Esophagus mucosa (tissue), 1 donor: ENCODE results near the gene NLGN3. TPM values are rescaled to one million over a fixed set of nuclear protein-coding genes. Genes with fewer than 3 reads are reported as not detected.

Experiments used
- ATAC-seq: fragments of 200-7000 bp; cut with Tn5 transposase; one replicate; pipeline ENCODE4 v1.9.1; 2020
- total RNA-seq: library from RNA; stranded (reverse); gene quantifications from one replicate; pipeline ENCODE4 v1.2.4, GENCODE V29; 2023
- donor health status: DM: yes; HTN: yes; CAD: no.

NLGN3 gene
- total RNA-seq, result 0.08 TPM

DNA sequence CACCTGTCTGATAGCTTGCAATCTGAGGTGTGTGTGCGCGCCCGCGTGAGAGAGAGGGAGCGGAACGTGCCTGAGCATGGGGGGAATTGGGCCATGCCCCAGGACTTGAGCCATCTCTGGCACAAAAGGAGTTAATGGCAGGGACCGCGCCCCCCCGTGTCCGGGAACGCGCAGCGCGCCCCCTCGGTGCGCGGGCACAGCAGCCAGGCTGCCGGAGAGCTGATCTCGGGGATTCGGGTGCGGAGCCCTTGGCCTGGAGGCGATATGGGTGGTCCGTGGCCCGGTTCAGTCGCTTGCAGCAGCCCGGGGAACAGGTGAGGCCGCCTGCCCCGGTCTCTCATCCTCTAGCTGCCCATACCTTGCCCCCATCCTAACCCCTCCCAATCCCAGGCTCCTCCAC lies at the start of gene NLGN3:
NLGN3 (plus strand) TSS at position 191 of the 400 bp plus-strand sequence. CDS start 2,909 bp downstream, outside the sequence.
- peak; percentile 10 for ATAC-seq

DNA sequence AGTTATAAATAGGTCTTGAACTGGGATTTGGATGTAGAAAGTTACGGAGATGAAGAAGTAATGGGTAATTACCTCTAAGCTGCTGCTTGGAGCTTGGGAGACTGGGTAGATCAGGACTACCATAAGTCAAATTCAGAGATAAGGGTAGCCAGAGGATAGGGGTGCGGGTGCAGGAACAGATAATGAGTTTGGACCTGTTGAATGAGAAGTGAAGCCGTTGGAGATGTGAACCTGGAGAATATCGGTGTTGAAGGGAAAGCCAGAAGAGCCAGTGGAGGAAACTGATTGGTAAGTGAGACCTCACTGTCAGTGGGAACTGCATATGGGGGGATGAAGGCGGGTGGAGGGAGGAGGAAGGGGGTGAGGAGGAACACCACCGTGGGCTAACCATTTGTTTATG lies 49.6 kb upstream of the NLGN3 start:
- ATAC-seq, result no peak

- ATAC-seq, result peak; percentile 89
Observed at GRCh38 chrX:71095555-71095980, 49.1 kb upstream of the NLGN3 start, which contains the start of gene FOXO4. FOXO4 (plus strand) TSS chrX:71095851; CDS start chrX:71096529, 678 bp downstream.

- peak; percentile 62 for ATAC-seq
Observed at GRCh38 chrX:71095981-71096759, 48.5 kb upstream of the NLGN3 start.

DNA sequence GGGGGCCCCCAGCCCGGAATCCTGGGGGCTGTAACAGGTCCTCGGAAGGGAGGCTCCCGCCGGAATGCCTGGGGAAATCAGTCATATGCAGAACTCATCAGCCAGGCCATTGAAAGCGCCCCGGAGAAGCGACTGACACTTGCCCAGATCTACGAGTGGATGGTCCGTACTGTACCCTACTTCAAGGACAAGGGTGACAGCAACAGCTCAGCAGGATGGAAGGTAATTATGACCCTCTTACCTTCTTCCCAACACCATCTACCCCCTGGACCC lies 47.9 kb upstream of the NLGN3 start:
- no peak for ATAC-seq

DNA sequence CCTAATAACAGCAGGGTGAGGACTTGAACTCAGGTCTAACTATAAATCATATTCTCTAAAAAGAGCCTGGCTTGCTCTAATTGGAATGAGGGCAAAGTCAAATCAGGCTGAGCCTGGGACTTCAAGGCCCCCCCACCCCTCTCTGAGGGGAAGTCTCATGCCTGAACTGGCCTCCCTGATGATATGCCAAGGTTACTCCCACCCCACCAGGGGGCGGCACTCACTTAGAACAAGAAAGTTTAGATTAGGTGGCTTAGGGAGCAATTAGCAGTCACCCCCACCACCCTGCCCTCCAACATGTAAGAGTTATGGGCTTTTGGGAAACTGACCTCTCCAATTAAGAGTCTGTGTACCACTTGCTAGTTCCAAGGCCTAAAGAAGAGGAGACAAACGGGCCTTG lies 46.3 kb upstream of the NLGN3 start:
- ATAC-seq, result no peak

DNA sequence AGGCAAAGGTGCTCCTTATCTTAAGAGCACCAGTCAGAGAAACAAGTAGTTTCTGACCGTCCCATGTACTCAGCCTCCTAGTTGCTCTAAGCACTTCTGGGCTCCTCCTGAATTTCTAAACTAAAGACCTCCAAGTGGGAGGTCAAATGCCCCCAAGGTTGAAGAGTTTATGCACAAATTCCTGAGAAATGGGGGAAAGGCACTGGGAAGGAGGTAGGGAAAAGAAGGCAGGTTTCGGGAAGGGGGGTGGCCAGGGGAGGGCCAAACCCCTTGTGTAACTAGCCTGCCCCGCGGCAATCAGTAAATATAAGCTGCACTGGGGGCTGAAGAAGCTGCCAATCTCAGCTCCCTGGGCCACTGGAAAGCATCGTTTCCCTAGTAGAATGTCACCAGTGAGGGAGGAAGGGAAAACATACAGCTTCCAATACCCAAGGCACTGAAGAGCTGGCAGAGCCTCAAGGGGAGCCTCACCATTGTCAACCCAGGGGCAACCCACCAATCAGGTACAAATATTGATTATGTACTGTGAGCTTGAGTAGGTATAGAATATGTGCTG lies 45.6 kb upstream of the NLGN3 start:
- no peak for ATAC-seq

- no peak for ATAC-seq
Observed at GRCh38 chrX:71099736-71100135, 44.9 kb upstream of the NLGN3 start.

DNA sequence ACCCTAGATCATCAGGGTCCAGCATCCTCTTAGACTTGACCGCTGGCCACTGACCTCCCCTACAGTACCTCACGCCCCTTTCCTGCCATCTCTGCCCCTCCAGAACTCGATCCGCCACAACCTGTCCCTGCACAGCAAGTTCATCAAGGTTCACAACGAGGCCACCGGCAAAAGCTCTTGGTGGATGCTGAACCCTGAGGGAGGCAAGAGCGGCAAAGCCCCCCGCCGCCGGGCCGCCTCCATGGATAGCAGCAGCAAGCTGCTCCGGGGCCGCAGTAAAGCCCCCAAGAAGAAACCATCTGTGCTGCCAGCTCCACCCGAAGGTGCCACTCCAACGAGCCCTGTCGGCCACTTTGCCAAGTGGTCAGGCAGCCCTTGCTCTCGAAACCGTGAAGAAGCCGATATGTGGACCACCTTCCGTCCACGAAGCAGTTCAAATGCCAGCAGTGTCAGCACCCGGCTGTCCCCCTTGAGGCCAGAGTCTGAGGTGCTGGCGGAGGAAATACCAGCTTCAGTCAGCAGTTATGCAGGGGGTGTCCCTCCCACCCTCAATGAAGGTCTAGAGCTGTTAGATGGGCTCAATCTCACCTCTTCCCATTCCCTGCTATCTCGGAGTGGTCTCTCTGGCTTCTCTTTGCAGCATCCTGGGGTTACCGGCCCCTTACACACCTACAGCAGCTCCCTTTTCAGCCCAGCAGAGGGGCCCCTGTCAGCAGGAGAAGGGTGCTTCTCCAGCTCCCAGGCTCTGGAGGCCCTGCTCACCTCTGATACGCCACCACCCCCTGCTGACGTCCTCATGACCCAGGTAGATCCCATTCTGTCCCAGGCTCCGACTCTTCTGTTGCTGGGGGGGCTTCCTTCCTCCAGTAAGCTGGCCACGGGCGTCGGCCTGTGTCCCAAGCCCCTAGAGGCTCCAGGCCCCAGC lies 43.8 kb upstream of the NLGN3 start:
- no peak for ATAC-seq

DNA sequence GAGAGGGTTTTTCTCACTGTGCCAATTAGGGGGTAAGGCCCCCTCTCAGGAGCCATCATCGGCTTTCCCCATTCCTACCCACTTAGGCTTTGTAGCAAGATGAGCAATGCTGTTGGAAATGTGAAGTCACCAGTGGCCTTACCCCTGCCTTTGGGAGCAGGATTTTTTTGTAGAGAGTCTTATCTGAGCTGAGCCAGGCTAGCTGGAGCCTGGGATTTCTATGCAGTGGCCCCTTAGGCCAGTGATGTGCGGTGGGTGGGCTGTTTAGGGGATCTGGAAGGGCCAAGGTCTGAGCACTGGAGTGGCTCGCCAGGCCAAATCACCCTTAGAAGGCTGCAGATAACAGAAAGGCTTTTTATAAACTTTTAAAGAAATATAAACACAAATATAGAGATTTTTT lies 42.3 kb upstream of the NLGN3 start:
- ATAC-seq, result no peak

DNA sequence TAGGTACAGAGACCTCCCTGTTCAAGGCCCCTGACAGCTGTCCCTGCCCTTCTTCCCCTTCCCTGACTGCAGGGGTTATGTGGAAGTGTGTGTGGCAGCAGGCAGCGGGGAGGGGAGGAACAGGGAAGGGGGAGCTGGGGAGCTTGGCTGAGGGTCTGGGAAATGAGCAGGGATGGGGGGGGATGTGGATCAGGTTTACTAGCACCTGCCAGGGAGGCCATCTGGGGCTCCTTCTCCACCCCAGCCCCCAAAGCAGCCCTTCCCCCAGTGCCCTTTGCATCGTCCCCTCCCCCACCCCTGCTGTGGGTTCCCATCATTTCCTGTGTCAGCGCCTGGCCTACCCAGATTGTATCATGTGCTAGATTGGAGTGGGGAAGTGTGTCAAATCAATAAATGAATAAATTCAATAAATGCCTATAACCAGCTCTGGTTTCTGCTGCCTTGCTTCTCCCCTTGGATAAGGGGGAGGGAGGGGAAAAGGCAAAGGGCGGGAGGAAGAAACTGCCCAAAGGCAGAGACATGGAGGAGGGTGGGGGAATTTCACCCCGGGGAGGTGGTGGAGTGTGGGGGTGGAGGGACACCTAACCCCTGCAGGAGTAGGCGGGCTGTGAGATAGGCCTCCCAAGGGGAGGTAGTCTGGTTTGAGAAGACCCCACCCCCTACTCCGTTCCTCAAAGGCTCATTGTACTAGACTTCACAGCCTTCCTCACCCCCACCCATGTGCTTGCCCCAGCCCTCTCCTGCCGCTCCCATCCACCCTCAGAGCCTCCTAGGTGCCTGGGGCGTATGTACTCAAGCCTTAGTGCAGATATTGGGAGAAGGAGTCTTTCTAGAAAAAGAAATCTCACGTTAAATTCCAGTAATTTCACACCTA lies 41.3 kb upstream of the NLGN3 start:
- peak; percentile 38 for ATAC-seq

DNA sequence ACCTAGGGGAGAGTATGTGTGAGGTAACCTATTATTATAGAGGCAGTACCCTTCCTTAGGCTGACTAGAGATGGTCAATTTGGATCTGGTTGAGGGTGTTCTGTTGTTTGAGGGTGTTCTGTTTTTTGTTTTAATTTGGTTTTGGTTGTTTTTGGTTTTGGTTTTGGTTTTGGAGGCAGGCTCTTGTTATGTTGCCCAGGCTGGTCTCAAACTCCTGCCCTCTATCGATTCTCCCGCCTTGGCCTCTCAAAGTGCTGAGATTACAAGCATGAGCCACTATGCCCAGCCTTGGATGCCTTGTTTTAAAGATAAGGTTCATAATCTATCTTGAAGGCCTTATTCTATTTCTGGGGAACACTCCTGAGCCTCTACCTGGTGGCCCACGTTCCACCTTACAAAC lies 39.0 kb upstream of the NLGN3 start:
- ATAC-seq, result no peak

DNA sequence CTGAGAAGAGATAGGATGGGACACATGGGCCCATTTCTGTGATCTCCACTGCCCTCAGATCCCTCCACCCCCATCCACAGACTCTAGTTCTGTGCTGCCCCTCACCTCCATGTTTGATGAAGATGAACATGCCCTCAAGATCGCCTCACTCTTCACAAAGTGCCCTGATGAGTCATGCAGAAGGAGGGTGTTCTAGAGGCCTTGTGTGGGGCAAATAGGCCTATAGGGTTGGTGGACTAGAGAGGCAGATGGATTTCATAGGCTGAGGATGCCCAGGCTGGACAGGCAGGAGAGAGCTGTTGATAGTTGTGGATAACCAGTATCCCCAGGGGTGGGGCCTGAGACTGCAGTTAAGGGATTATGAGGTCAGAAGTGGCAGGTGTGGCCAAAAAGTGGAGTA lies 38.2 kb upstream of the NLGN3 start, which contains the start of gene CXorf65:
CXorf65 (minus strand) TSS at position 314 of the 400 bp plus-strand sequence; CDS start at position 130, 184 bp downstream.
- ATAC-seq, result no peak

DNA sequence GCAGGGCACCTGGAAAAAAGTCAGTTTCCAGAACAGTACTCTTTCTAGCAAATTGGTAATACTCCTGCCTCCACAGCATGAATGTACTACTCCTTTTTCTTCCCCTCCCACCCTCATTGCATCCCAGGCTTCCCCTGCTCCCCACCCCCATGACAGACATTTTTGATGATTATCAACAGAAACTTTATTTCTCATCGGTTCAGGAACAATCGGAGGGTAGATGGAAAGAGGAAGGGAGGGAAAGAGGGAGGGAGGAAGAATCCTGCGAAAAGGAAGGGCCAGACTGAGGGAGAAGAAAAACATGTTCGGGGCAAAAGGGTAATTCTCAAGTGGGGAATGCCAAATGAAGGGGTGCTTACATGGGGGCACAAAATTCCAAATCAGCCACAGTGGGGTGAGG lies 37.4 kb upstream of the NLGN3 start:
- no peak for ATAC-seq

- no peak for ATAC-seq
Observed at GRCh38 chrX:71107762-71108360, 36.8 kb upstream of the NLGN3 start.

- ATAC-seq, result no peak
Observed at GRCh38 chrX:71109051-71109450, 35.6 kb upstream of the NLGN3 start.

GRCh38 chrX:71111141-71111843 lies 33.3 kb upstream of the NLGN3 start, which contains the start of gene IL2RG:
IL2RG (minus strand) TSS chrX:71111577; CDS start chrX:71111539, 38 bp downstream.
- ATAC-seq, result peak; percentile 85

DNA sequence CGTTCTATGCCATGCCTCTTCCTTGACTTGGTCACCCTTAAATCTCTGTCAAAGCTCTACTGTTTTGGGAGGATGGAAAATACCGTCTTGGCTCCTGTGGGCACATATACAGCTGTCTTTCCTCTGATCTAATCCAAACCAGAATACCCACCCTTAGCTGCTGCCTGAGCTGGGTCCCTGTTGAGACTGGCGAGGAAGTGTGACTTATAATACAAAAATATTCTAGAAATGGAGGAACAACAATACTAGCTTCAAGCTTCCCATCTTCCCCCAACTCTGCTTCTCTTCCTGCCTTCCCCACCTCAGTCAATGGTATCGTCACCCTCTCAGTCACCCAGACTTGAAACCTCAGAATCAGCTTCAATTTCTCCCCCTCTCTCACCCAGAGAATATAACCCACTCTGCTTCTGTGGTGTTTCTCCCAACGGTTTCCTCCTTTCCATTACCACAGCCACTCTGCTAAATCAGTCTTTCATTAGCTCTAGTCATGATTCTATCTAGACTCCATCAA lies 32.7 kb upstream of the NLGN3 start:
- peak; percentile 30 for ATAC-seq

- ATAC-seq, result no peak
Observed at GRCh38 chrX:71117358-71117757, 27.3 kb upstream of the NLGN3 start.
